Gastroesophageal sphincter (tissue), 3 donors: Measurements from ENCODE around the gene OCEL1.

Experiments
- EP300 ChIP-seq: sonication (generic); formaldehyde crosslinking; IDR thresholded peaks from one replicate; pipeline ENCODE4 v1.6.1; 2017; ENCODE audit warnings: antibody characterized with exemption, mild to moderate bottlenecking
- POLR2A ChIP-seq, 2 donors: fragments of 450-650 bp; IDR thresholded peaks; one replicate each; pipeline ENCODE4 v1.6.1; 2017; ENCODE audit warnings: antibody characterized with exemption in 2 of 2, mild to moderate bottlenecking in 2 of 2, moderate library complexity in 1 of 2
- TF ChIP-seq, protein P1 (sequence below), 4 experiments: fragments of 200-600 bp in 2 of 4; fragments of 450-650 bp in 2 of 4; sonication (generic) in 1 of 4; IDR thresholded peaks; one replicate each; pipeline ENCODE4 v1.5.1; 2017 to 2019; ENCODE audit warnings: antibody characterized with exemption in 4 of 4, mild to moderate bottlenecking in 2 of 4, moderate library complexity in 2 of 4

DNA sequence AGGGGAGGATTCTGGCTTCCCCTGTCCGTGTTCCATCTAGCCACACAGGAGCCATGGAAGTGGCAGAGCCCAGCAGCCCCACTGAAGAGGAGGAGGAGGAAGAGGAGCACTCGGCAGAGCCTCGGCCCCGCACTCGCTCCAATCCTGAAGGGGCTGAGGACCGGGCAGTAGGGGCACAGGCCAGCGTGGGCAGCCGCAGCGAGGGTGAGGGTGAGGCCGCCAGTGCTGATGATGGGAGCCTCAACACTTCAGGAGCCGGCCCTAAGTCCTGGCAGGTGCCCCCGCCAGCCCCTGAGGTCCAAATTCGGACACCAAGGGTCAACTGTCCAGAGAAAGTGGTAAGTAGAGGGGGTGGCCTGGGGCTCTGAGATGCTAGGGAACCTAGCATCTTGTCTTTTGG, 42.7 kb downstream of the OCEL1 start:
- TF ChIP-seq, protein P1, sequence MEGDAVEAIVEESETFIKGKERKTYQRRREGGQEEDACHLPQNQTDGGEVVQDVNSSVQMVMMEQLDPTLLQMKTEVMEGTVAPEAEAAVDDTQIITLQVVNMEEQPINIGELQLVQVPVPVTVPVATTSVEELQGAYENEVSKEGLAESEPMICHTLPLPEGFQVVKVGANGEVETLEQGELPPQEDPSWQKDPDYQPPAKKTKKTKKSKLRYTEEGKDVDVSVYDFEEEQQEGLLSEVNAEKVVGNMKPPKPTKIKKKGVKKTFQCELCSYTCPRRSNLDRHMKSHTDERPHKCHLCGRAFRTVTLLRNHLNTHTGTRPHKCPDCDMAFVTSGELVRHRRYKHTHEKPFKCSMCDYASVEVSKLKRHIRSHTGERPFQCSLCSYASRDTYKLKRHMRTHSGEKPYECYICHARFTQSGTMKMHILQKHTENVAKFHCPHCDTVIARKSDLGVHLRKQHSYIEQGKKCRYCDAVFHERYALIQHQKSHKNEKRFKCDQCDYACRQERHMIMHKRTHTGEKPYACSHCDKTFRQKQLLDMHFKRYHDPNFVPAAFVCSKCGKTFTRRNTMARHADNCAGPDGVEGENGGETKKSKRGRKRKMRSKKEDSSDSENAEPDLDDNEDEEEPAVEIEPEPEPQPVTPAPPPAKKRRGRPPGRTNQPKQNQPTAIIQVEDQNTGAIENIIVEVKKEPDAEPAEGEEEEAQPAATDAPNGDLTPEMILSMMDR (IDR thresholded peaks at IDR 0.05), result no peak
- TF ChIP-seq POLR2A (IDR thresholded peaks at IDR 0.05), result no peak
- TF ChIP-seq EP300, result no peak
